Activated CD8-positive, alpha-beta T cell treated with anti-CD3 and anti-CD28 coated beads, Interleukin-2, amount 10 ng/mL, durations not matched to agents 7 days and 5 days (primary cell): Measurements from ENCODE around the gene ARNT2. TPM values are rescaled to one million over a fixed set of nuclear protein-coding genes. Genes with fewer than 3 reads are reported as not detected.

Experiments
- ATAC-seq: fragments of 150-1000 bp; cut with Tn5 transposase; one replicate; pipeline ENCODE4 v1.10.0; 2021; ENCODE audit warnings: moderate library complexity
- CTCF ChIA-PET: fragments of 350-600 bp; sonication (Branson Sonifier 250); formaldehyde crosslinking; loops from one replicate; lab custom pipeline; 2021; ENCODE audit warnings: antibody characterized with exemption; lab: Charles Lee
- POLR2A ChIA-PET: fragments of 350-600 bp; sonication (Branson Sonifier 250); formaldehyde crosslinking; loops from one replicate; lab custom pipeline; 2021; ENCODE audit warnings: antibody characterized with exemption; lab: Charles Lee
- DNase-seq: peaks from one replicate; pipeline ENCODE4 v3.0.0-alpha.2; 2020
- H3K27ac Mint-ChIP-seq: one replicate; pipeline ENCODE4 v1.8.0; 2021; ENCODE audit warnings: mild to moderate bottlenecking, mixed read lengths
- H3K27me3 Mint-ChIP-seq: one replicate; pipeline ENCODE4 v1.8.0; 2021; ENCODE audit warnings: low read depth, mixed read lengths
- H3K36me3 Mint-ChIP-seq: one replicate; pipeline ENCODE4 v1.8.0; 2021; ENCODE audit warnings: low read depth, mixed read lengths
- H3K4me1 Mint-ChIP-seq: one replicate; pipeline ENCODE4 v1.8.0; 2021; ENCODE audit warnings: low read depth, mixed read lengths
- H3K4me3 Mint-ChIP-seq: one replicate; pipeline ENCODE4 v1.8.0; 2021; ENCODE audit warnings: mild to moderate bottlenecking, mixed read lengths
- H3K9me3 Mint-ChIP-seq: one replicate; pipeline ENCODE4 v1.8.0; 2022; ENCODE audit warnings: mixed read lengths; ENCODE audit not compliant: insufficient read depth
- total RNA-seq, 2 experiments: library from RNA; stranded (reverse); gene quantifications; one replicate each; pipeline ENCODE4 v1.2.3, GENCODE V29; 2021

Gene ARNT2
- total RNA-seq, 2 experiments from 2014 or later, result not detected

DNA sequence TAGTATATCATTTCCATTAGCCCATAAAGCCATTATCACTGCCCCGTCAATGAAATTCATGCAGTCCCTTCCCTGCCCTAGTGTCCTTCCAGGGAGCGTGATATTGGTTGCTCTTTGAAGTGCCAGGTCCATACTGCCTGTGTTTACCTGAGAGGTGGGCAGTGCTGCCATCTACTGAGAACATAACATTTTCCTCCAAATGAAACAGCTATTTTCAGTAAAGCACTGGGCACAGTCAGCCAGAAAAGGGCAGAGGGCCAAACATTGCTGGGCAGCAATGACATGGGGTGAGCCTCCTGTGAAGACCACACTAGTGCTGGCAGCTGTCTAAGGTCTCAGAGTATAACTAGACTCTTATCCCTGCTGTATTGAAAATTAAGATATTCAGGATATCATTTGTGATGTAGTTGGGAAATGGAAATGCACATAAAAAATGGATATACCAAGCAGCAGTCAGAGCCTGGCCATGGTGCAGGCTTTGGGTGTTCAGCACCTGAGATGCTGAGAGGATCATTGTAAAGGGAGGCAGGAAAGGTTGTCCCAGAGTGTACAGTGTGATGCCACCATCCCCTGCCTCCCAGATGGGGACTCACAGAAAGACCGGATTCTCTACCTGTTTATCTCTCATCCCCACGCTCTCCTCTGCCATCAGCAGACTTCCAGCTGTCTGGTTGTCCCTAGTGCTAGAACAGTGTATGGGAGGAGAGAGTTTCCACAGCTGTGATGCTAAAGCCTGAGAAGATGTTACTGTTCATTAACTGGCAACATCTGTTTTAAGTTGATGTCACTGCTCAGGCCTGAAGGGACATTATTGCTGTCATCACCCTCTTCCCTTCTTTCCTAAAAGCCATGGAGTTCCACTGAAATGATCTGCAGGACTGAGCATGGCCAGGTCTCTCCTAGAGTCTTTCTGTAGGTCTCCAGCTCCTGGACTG is 108.8 kb downstream of the ARNT2 start:
- POLR2A ChIA-PET, result no interaction called here
- H3K36me3 Mint-ChIP-seq, result no peaks in the 10 kb centered on the region
- H3K27me3 Mint-ChIP-seq, result no peaks in the 10 kb centered on the region
- no peaks in the 10 kb centered on the region for H3K4me1 Mint-ChIP-seq
- H3K4me3 Mint-ChIP-seq, result no peak overlapping the region
- H3K27ac Mint-ChIP-seq, result no peak overlapping the region
- CTCF ChIA-PET, result interaction anchor here (1.2 kb wide), 1 partner anchor 57 kb away, joined by 3 read pairs; no protein-coding TSS in a partner anchor
- H3K9me3 Mint-ChIP-seq, result no peaks in the 10 kb centered on the region
- no peak for ATAC-seq
- no peak for DNase-seq

DNA sequence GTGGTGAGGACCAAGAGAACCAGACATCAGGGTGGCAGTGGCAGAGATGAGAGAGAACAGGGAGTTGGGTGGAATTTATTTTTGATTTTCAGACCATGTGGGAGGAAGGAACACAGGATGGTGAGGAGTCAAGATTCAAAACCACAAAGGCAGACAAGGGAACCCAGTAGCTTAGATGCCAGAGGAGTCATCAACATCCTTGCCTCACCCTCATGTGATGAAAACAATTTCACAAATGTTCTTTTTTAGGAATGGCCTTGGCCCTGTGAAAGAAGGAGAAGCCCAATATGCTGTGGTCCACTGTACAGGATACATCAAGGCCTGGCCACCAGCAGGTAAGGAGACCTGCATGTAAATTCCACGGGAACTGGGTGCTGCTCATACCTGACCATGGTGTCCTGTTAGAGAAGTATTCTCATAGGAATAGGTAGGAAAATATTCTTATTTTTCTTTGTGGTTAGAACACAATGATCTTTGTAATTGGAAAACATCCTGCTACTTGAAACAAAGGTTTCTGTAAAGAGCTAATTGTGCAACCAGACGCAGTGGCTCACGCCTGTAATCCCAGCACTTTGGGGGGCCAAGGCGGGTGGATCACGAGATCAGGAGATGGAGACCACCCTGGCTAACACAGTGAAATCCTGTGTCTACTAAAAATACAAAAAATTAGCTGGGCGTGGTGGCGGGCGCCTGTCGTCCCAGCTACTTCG is 110.0 kb downstream of the ARNT2 start:
- H3K9me3 Mint-ChIP-seq, result no peaks in the 10 kb centered on the region
- ATAC-seq, result no peak
- no peak overlapping the region for H3K27ac Mint-ChIP-seq
- CTCF ChIA-PET, result no interaction called here
- no peak for DNase-seq
- H3K27me3 Mint-ChIP-seq, result peaks cover 2% of the 10 kb centered on the region
- POLR2A ChIA-PET, result no interaction called here
- no peak overlapping the region for H3K4me3 Mint-ChIP-seq
- no peaks in the 10 kb centered on the region for H3K4me1 Mint-ChIP-seq
- no peaks in the 10 kb centered on the region for H3K36me3 Mint-ChIP-seq

DNA sequence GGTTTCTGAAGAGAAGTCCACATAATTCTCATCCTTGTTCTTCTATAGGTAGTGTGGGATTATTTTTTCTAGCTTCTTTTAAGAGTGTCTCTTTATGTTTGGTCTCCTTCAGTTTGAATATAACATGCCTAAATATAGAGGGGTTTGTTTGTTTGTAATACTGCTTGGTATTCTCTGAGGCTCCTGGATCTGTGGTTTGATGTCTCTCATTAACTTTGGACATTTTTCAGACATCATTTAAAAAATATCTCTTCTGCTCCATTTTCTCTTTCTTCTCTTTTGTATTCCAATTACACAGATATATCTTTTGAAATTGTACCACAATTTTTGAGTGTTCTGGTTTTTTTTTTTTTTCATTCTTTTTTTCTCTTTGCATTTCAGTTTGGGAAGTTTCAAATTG is 113.1 kb downstream of the ARNT2 start:
- no peaks in the 10 kb centered on the region for H3K36me3 Mint-ChIP-seq
- DNase-seq, result no peak
- peaks cover 2% of the 10 kb centered on the region for H3K27me3 Mint-ChIP-seq
- no peaks in the 10 kb centered on the region for H3K4me1 Mint-ChIP-seq
- no peak overlapping the region for H3K27ac Mint-ChIP-seq
- ATAC-seq, result no peak
- ChIA-PET POLR2A (no interaction called here), CTCF (no interaction called here)
- no peaks in the 10 kb centered on the region for H3K9me3 Mint-ChIP-seq
- H3K4me3 Mint-ChIP-seq, result no peak overlapping the region

DNA sequence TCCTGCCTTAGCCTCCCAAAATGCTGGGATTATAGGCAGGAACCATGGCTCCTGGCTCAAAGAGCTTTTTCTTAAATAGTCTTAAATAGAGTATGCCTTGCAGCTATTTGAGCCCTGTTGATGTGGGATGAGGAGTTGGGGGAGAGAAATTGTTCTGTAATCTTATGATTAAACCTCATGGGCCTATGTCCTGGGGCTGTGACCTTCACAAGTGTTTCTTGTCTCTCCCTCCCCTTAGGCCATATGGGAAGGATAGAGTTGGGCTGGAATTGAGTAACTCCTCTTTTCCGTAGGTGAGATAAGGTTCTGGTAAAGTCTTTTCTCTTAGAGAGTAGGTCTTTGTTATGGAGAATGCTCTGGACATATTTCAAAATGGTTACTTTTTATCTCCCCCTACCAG is 114.3 kb downstream of the ARNT2 start:
- Mint-ChIP-seq H3K9me3 (no peaks in the 10 kb centered on the region), H3K4me1 (no peaks in the 10 kb centered on the region), H3K27ac (no peak overlapping the region), H3K27me3 (peaks cover 6% of the 10 kb centered on the region), H3K4me3 (no peak overlapping the region), H3K36me3 (no peaks in the 10 kb centered on the region)
- ATAC-seq, result no peak
- ChIA-PET CTCF (interaction anchor here (1.2 kb wide), 1 partner anchor 13 kb away, joined by 3 read pairs; no protein-coding TSS in a partner anchor), POLR2A (no interaction called here)
- DNase-seq, result no peak

DNA sequence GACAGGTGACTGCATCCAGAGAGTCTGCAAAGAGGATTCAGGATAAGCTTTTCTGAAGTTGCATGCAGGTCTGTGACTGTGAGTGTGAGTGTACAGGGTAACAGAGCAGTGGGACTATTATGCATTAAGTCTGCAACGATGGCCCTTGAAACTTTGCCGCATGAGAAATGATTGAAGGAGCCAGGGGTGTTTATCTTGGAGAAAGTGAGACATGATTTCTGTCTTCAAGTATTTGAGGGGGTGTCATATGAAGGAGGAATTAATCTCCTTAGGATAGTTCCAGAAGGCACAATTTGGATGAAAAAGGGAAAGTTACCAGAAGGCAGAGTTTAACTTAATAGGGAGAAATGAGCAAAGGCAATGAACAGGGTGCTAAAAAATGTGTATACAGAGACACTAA is 119.6 kb downstream of the ARNT2 start:
- Mint-ChIP-seq H3K4me1 (no peaks in the 10 kb centered on the region), H3K9me3 (no peaks in the 10 kb centered on the region), H3K36me3 (no peaks in the 10 kb centered on the region), H3K27me3 (peaks cover 13% of the 10 kb centered on the region), H3K4me3 (no peak overlapping the region), H3K27ac (no peak overlapping the region)
- POLR2A ChIA-PET, result no interaction called here
- ATAC-seq, result no peak
- DNase-seq, result no peak
- CTCF ChIA-PET, result no interaction called here

DNA sequence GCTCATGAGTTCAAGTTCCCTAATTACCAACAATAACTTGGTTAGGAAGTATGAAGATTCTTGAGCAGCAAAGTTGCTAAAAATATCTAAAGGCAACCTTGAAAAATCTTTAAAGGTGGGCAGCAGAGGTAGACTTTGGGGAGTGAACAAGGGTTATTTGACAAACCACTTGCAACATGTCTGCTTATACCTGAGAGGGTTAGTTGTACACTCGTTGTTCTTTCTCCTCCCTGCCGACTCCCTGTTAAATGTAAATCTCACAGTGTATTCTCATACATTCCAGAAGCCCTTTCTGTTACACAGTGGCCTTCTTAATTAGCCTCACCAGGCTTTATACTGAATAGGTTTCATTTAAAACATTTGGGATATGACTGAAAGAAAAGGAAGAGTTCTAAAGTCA is 121.7 kb downstream of the ARNT2 start:
- H3K4me3 Mint-ChIP-seq, result no peak overlapping the region

DNA sequence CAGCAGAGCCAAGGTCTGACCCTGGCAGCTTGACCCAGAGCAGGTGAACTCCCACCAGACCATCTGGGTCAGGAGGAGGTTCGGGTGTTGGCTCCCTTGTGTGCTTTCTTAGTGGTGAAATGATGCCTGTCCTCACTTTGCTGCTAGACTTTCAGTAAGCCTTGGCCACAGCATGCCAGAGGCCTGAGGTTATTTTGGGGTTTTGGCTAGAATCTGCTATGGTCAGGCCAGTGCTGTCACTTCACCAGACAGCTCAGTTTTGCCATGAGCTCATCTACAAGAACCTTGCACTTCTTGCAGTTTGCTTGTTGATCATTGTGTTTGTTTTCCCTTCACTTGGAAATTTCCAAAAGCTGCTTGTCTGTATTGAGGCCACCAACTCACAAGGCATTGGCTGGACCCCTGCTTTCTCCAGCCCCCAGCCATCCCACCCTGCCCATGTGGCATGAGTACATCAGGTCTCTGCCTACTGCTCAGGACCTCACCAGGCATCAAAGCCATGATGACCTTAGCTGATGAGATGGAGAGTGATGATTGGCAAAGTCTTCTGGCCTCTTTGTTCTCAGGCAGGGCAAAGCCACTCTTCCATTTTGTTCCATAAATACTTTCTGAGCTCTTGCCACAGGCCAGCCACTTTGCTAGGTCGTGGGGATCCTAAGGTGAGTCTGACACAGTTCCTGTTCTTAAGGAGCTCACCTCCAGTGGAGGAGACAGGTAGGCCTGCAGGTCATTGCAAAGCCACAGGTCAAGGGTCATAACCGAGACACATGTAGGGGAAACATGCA is 122.6 kb downstream of the ARNT2 start:
- POLR2A ChIA-PET, result interaction anchor here (0.5 kb wide), 1 partner anchor 931 kb away, joined by 3 read pairs; no protein-coding TSS in a partner anchor
- H3K27ac Mint-ChIP-seq, result no peak overlapping the region
- no peaks in the 10 kb centered on the region for H3K4me1 Mint-ChIP-seq
- no peak for ATAC-seq
- no peaks in the 10 kb centered on the region for H3K36me3 Mint-ChIP-seq
- no peak overlapping the region for H3K4me3 Mint-ChIP-seq
- H3K9me3 Mint-ChIP-seq, result no peaks in the 10 kb centered on the region
- CTCF ChIA-PET, result no interaction called here
- peaks cover 13% of the 10 kb centered on the region for H3K27me3 Mint-ChIP-seq
- DNase-seq, result no peak

More for the DNA sequence above, 121.7 kb downstream of the ARNT2 start:
- DNase-seq, result no peak
- no peak for ATAC-seq
- Mint-ChIP-seq H3K4me1 (no peaks in the 10 kb centered on the region), H3K36me3 (no peaks in the 10 kb centered on the region), H3K27me3 (peaks cover 13% of the 10 kb centered on the region), H3K9me3 (no peaks in the 10 kb centered on the region), H3K27ac (no peak overlapping the region)
- CTCF ChIA-PET, result no interaction called here
- POLR2A ChIA-PET, result no interaction called here

DNA sequence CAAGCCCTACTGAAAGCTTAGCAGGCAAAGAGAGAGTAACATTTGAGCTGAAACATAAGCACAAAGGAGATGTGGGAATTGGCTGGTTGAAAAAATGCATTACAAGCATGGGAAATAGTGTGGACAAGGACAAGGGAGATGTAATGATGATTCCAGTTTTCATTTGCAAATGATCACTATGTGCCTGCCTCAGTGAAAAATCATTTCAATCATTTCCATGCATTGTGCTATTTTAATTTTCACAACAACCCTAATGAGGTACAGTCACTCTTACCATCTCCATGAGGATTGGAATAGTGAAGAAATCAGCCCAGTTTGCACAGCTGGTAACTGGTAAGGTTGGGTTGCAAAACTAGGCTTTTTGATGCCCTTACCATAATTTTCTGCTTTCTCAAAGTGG is 123.2 kb downstream of the ARNT2 start:
- Mint-ChIP-seq H3K4me3 (no peak overlapping the region), H3K4me1 (no peaks in the 10 kb centered on the region), H3K9me3 (no peaks in the 10 kb centered on the region), H3K36me3 (no peaks in the 10 kb centered on the region), H3K27me3 (peaks cover 13% of the 10 kb centered on the region), H3K27ac (no peak overlapping the region)
- DNase-seq (no peak), ATAC-seq (no peak)
- ChIA-PET CTCF (no interaction called here), POLR2A (no interaction called here)

DNA sequence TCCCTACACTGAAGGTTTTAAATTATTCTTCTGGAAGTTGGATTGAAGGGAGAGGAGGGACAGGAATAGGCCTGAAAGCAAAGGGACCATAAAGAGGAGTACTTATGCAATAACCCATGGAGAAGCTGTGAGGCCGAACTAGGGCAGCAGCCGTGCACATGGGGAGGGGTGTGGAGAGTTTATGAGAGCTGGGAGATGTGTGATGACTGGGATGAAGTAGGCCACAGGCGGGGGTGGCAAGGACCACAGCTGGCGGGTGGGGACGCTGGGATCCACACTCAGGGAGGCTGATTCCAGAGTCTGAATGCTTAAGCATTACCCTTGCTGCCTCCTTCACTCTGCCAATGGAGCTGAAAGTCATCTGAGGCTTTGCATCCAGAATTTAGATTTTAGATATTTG is 123.8 kb downstream of the ARNT2 start:
- H3K27ac Mint-ChIP-seq, result no peak overlapping the region
- ChIA-PET CTCF (no interaction called here), POLR2A (no interaction called here)
- no peak overlapping the region for H3K4me3 Mint-ChIP-seq
- no peaks in the 10 kb centered on the region for H3K4me1 Mint-ChIP-seq
- H3K9me3 Mint-ChIP-seq, result no peaks in the 10 kb centered on the region
- no peak for ATAC-seq
- H3K27me3 Mint-ChIP-seq, result peaks cover 12% of the 10 kb centered on the region
- no peaks in the 10 kb centered on the region for H3K36me3 Mint-ChIP-seq
- no peak for DNase-seq

DNA sequence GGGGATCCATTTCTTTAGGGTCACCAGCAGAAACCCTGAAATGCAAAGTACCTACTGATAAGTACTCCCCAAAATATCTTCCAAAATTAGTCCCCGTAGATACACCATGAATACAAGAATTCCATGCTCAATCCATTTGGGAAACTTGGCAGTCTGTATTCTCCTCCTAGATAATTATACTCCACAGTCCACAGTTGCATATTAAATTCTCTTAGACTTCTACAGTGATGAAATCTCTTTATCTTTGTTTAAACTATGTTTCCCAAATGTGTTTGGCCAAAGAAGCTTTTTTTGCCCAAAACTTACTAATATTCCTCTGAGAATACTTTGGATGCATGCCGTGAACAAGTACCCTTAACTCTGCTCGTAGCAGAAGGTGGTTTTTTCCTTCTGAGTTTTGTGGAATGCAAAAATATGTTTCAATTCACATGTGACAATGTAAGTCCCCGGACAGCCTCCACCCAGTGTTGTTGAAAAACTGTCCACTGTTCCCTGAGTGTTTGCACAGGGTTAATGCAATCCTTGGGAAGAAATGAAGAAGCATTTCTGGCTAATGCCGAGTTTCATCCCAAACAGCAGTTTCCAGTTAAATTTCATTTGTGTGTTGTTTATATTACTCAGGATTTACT is 126.7 kb downstream of the ARNT2 start:
- Mint-ChIP-seq H3K4me3 (no peak overlapping the region), H3K4me1 (no peaks in the 10 kb centered on the region), H3K27ac (no peak overlapping the region), H3K9me3 (no peaks in the 10 kb centered on the region), H3K27me3 (peaks cover 11% of the 10 kb centered on the region), H3K36me3 (no peaks in the 10 kb centered on the region)
- ChIA-PET CTCF (no interaction called here), POLR2A (no interaction called here)
- DNase-seq (no peak), ATAC-seq (no peak)

DNA sequence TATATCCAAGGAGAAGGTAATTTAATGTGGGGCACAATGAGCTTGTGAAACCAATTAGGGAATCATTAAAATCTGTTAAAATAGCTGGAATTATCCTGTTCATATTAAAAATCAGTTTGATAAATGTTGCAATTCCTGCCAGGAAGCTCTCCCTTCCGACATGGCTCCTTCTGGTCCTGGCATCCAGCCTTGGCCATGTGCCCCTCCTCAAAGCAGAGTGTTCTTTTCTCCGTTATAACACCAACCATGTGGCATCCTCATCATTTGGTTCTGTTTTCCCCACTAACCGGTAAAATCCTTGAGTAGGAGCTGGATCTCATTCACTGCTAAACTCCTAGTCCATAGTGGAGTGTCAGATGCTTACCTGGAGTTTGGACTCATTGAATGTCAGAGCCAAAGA is 127.2 kb downstream of the ARNT2 start:
- DNase-seq (no peak), ATAC-seq (no peak)
- ChIA-PET CTCF (interaction anchor here (1.5 kb wide), 1 partner anchor 245 kb away, joined by 3 read pairs; no protein-coding TSS in a partner anchor), POLR2A (no interaction called here)
- Mint-ChIP-seq H3K27me3 (peaks cover 11% of the 10 kb centered on the region), H3K36me3 (no peaks in the 10 kb centered on the region), H3K27ac (no peak overlapping the region), H3K9me3 (no peaks in the 10 kb centered on the region), H3K4me1 (no peaks in the 10 kb centered on the region), H3K4me3 (no peak overlapping the region)
